Lung (tissue), 12 donors: Measurements from ENCODE around the gene CCDC27. TPM values are rescaled to one million over a fixed set of nuclear protein-coding genes. Genes with fewer than 3 reads are reported as not detected.

Experiments
- ATAC-seq: fragments of 200-7000 bp; cut with Tn5 transposase; one replicate; pipeline ENCODE4 v1.9.1; 2020; ENCODE audit warnings: moderate number of reproducible peaks; ENCODE audit not compliant: insufficient read depth, low FRiP score
- DNase-seq, 3 donors: peaks; one replicate each; pipeline ENCODE4 v3.0.0-alpha.2; 2013 to 2017
- H3K27ac ChIP-seq, 2 donors: one replicate each; pipeline ENCODE4 v1.5.1; 2013; ENCODE audit warnings: mild to moderate bottlenecking in 2 of 2, moderate library complexity in 2 of 2, control low read depth in 1 of 2, inconsistent platforms in 1 of 2, low read depth in 1 of 2, low read length in 1 of 2
- H3K27me3 ChIP-seq, 3 donors: one replicate each; pipeline ENCODE4 v1.5.1; 2013; ENCODE audit warnings: low read length in 2 of 3; ENCODE audit not compliant: control insufficient read depth in 3 of 3, insufficient read depth in 3 of 3
- H3K36me3 ChIP-seq, 4 donors: one replicate each; pipeline ENCODE4 v1.5.1; 2013; ENCODE audit warnings: low read length in 4 of 4, mild to moderate bottlenecking in 1 of 4, moderate library complexity in 1 of 4; ENCODE audit not compliant: control insufficient read depth in 4 of 4, insufficient read depth in 4 of 4
- H3K4me1 ChIP-seq, 5 donors: one replicate each; pipeline ENCODE4 v1.5.1; 2013; ENCODE audit warnings: low read length in 5 of 5, mild to moderate bottlenecking in 2 of 5, moderate library complexity in 1 of 5; ENCODE audit not compliant: control insufficient read depth in 5 of 5, insufficient read depth in 5 of 5
- H3K4me3 ChIP-seq: one replicate; pipeline ENCODE4 v1.5.1; 2013; ENCODE audit warnings: mild to moderate bottlenecking, control low read depth, moderate library complexity
- H3K9ac ChIP-seq, 2 donors: one replicate each; pipeline ENCODE4 v1.5.1; 2013; ENCODE audit warnings: low read length in 2 of 2, control low read depth in 1 of 2; ENCODE audit not compliant: insufficient read depth in 1 of 2
- H3K9me3 ChIP-seq, 4 donors: one replicate each; pipeline ENCODE4 v1.5.1; 2013; ENCODE audit warnings: low read length in 3 of 4, mild to moderate bottlenecking in 1 of 4, moderate library complexity in 1 of 4; ENCODE audit not compliant: control insufficient read depth in 4 of 4, insufficient read depth in 3 of 4
- whole genome bisulfite sequencing, 2 donors: extraction: QIAGEN DNeasy Blood & Tissue Kit; methylation state at CpG; one replicate each; pipeline ENCODE4 v1.1.7; 2013; 5-methylcytosine and 5-hydroxymethylcytosine counted together
- polyA plus RNA-seq, 2 donors: library from polyadenylated mRNA; stranded (reverse); fragments of 200-250 nt; gene quantifications; one replicate each; pipeline ENCODE4 v1.2.1, GENCODE V29; 2013
- total RNA-seq, 2 donors: library from RNA; depleted of rRNA in 1 of 2; stranded (reverse); fragments of >200 nt in 1 of 2; gene quantifications; one replicate each; pipeline ENCODE4 v1.2.1, GENCODE V29; 2014 to 2021
- TF ChIP-seq, protein P1 (sequence below): IDR thresholded peaks from 2 replicates; pipeline ENCODE4 v1.5.1; 2012; ENCODE audit warnings: mild to moderate bottlenecking; ENCODE audit errors: control extremely low read depth, extremely low read depth
- donor health status: control.
- donor health status: control.
- donor health status: Bipolar disorder and iron deficiency.
- donor health status: healthy.
- donor health status: DM: yes; HTN: yes; CAD: no.

CCDC27 gene
- total and polyA plus RNA-seq, 4 donors: not detected

DNA sequence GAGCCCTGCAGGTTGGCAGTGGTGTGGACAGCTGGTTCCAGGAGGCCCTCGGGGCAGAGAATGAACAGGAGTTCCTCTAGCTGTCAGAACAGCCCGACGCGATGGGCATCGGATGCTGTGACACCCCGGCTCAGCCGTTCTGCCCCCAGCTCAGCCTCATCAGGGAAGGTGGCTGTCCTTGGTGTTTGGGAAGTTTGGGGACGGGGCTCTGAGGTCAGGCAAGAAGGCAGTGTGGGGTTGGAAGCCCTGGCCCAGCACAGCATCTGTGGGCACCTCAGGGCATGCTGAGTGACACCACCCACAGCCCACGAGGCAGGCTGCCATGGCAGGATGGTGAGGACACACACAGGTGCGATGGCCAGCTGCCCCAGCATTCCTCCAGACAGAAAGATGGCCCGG, 40.9 kb upstream of the CCDC27 start:
- DNase-seq: no peak
- no peak for ATAC-seq
- Histone ChIP-seq H3K27ac (no peak overlapping the region), H3K4me1 (peaks cover 0 to 17% (median 3%) of the 10 kb centered on the region in 5 donors), H3K9ac (no peak overlapping the region), H3K4me3 (no peak overlapping the region), H3K9me3 (no peaks in the 10 kb centered on the region), H3K27me3 (peaks cover 4 to 14% (median 7%) of the 10 kb centered on the region in 3 donors), H3K36me3 (no peaks in the 10 kb centered on the region)
- 74 to 78% methylated on average over 11 of the region's 11 CpGs for WGBS, 2 donors
- TF ChIP-seq, protein P1, sequence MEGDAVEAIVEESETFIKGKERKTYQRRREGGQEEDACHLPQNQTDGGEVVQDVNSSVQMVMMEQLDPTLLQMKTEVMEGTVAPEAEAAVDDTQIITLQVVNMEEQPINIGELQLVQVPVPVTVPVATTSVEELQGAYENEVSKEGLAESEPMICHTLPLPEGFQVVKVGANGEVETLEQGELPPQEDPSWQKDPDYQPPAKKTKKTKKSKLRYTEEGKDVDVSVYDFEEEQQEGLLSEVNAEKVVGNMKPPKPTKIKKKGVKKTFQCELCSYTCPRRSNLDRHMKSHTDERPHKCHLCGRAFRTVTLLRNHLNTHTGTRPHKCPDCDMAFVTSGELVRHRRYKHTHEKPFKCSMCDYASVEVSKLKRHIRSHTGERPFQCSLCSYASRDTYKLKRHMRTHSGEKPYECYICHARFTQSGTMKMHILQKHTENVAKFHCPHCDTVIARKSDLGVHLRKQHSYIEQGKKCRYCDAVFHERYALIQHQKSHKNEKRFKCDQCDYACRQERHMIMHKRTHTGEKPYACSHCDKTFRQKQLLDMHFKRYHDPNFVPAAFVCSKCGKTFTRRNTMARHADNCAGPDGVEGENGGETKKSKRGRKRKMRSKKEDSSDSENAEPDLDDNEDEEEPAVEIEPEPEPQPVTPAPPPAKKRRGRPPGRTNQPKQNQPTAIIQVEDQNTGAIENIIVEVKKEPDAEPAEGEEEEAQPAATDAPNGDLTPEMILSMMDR: no peak

DNA sequence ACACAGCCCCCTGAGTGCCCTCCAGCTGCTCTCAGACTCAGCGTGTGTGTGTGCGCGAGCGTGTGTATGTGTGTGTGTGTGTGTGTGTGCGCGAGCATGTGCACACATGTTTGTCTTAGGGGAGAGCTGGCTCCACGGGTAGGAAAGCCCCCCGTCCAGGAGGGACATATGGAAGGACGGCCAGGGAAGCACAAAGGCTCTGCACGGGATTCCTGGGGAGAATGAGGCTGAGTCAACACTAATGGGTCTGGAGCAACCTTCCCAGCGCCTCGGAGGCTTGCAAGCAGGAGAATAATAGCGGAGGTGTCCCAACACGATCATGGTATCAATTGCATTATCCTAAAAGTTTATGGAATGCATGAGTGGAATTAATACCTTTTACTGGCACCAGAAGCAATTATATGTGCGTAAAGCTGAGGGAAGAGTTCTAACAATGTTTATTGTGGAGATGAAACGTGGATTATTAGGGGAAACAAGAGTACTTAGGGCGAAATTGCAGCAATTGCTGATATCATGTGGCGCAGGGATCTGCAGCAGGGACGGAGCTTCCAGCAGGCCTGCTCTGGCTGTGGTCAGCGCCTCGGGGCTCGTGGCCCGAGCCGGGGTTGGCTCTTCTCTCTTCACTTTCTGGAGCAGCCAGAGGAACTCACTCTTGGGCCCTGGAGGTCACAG, 40.3 kb upstream of the CCDC27 start:
- no peak overlapping the region for H3K27ac ChIP-seq
- H3K27me3 ChIP-seq: peaks cover 4 to 13% (median 7%) of the 10 kb centered on the region in 3 donors
- DNase-seq: no peak
- TF ChIP-seq, protein P1: no peak
- no peak overlapping the region for H3K9ac ChIP-seq
- peaks cover 0 to 17% (median 3%) of the 10 kb centered on the region in 5 donors for H3K4me1 ChIP-seq
- no peaks in the 10 kb centered on the region for H3K9me3 ChIP-seq
- WGBS, 2 donors: 73 to 83% methylated on average over 24 of the region's 24 CpGs
- ATAC-seq: no peak
- no peak overlapping the region for H3K4me3 ChIP-seq
- no peaks in the 10 kb centered on the region for H3K36me3 ChIP-seq

DNA sequence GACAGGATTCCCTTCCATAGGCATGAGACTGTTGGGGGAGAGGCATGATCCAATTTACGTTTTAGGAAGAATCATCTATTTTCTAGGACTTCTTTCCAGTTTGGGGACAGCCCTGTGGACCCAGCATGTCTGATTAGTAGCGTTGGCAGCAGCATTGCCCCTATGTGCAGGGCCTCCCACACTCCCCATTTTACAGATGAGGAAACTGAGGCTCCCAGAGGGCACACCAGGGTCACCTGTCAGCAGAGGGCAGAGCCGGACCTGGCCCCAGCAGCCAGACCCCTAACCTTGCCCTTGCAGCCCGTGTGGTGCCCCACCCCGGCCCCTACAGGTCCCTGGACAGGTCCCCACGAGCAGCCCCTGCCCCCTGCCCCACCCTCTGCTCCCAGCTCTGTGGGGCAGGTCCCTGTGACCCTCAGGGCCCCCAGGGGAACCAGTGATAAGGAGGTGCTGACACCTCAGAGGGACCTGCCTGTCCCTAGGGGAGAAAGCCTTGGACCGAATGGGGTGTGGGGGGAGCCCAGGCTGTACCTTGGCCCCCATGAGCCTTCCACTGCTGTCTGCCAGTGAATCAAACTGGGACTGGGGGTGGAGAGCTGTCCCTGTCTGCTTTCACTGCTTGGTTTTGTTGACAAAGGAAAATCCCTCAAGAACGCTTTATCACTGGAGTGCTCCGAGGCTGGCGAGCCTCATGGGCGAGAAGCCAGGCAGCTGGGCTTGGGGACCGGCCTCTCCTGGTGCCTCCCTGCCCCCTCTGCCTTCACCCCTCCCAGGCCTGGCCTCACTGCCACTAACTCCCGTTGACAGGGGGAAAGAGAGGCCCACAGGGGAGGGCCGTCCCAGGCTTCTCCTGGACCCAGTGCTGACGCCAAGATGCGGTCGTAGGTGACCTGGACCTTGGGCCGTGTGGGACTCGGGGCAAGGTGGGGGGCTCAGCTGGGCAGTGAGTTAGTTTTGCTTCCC, 39.4 kb upstream of the CCDC27 start:
- no peak overlapping the region for H3K9ac ChIP-seq
- no peak overlapping the region for H3K4me3 ChIP-seq
- no peaks in the 10 kb centered on the region for H3K36me3 ChIP-seq
- WGBS, 2 donors: 67 to 76% methylated on average over 18 to 19 of the region's 19 CpGs
- peaks cover 4 to 11% (median 6%) of the 10 kb centered on the region in 3 donors for H3K27me3 ChIP-seq
- no peak overlapping the region for H3K27ac ChIP-seq
- ATAC-seq (no peak), DNase-seq (peak; percentile 68 to 77 (median 73))
- no peaks in the 10 kb centered on the region for H3K9me3 ChIP-seq
- TF ChIP-seq, protein P1: no peak
- peaks cover 0 to 21% (median 3%) of the 10 kb centered on the region in 5 donors for H3K4me1 ChIP-seq
